ENCODE measurements around the gene XRCC5.

The XRCC5 gene

GRCh38 chr2:216194561-216194960 lies 85.4 kb downstream of the XRCC5 start:
- no peak overlapping the region for H2AFZ ChIP-seq (ENCODE audit: insufficient read depth, low read length, poor library complexity)
- 100% methylated on average over 1 of the region's 4 CpGs for WGBS (ENCODE audit: extremely low coverage, insufficient coverage, insufficient read length)
- DNase-seq = no peak

GRCh38 chr2:216195565-216196029 lies 86.4 kb downstream of the XRCC5 start:
- no peak for DNase-seq
- no peak overlapping the region for H3K18ac ChIP-seq (ENCODE audit: low read length)
- H4K91ac ChIP-seq (ENCODE audit: low read depth, low read length) = no peak overlapping the region
- no peaks in the 10 kb centered on the region for H3K79me2 ChIP-seq (ENCODE audit: control insufficient read depth, insufficient read depth, low read length, poor library complexity)
- no peak overlapping the region for H3K27ac ChIP-seq (ENCODE audit: low read depth, low read length)
- no peaks in the 10 kb centered on the region for H3K9me3 ChIP-seq (ENCODE audit: insufficient read depth, low read depth, low read length)
- H2AK5ac ChIP-seq (ENCODE audit: low read length) = no peak overlapping the region
- no peaks in the 10 kb centered on the region for H3K79me1 ChIP-seq (ENCODE audit: low read length)
- no peak overlapping the region for H2BK12ac ChIP-seq (ENCODE audit: low read length)
- no peak overlapping the region for H2BK5ac ChIP-seq (ENCODE audit: low read depth, low read length, poor library complexity)
- H3K9ac ChIP-seq (ENCODE audit: low read length) = no peak overlapping the region
- H4K12ac ChIP-seq (ENCODE audit: low read depth, low read length) = no peak overlapping the region
- no CpG with 5 or more reads among the region's 4 CpGs for WGBS (ENCODE audit: extremely low coverage, insufficient coverage, insufficient read length)
- no peak overlapping the region for H2BK120ac ChIP-seq (ENCODE audit: insufficient read depth, low read length, poor library complexity)
- H3K14ac ChIP-seq (ENCODE audit: low read length) = no peak overlapping the region
- H2AFZ ChIP-seq (ENCODE audit: insufficient read depth, low read length, poor library complexity) = no peak overlapping the region
- H3K4me1 ChIP-seq (ENCODE audit: control insufficient read depth in 1 of 2, insufficient read depth in 2 of 2, low read length in 2 of 2) = no peaks in the 10 kb centered on the region
- no peak overlapping the region for H3K4ac ChIP-seq (ENCODE audit: low read depth, low read length)
- no peak overlapping the region for H3K4me3 ChIP-seq (ENCODE audit: low read depth, low read length)
- H3K4me2 ChIP-seq (ENCODE audit: low read length) = no peak overlapping the region
- H4K8ac ChIP-seq (ENCODE audit: low read depth, low read length) = no peak overlapping the region
- peaks cover 18 to 32% of the 10 kb centered on the region in 2 experiments for H3K36me3 ChIP-seq (ENCODE audit: control insufficient read depth in 1 of 2, insufficient read depth in 2 of 2, low read length in 2 of 2)
- H3K23ac ChIP-seq (ENCODE audit: low read length) = no peak overlapping the region
- H3K27me3 ChIP-seq (ENCODE audit: insufficient read depth, low read length) = no peaks in the 10 kb centered on the region

More at GRCh38 chr2:216194561-216194960, 85.4 kb downstream of the XRCC5 start:
- no peaks in the 10 kb centered on the region for H3K79me1 ChIP-seq (ENCODE audit: low read length)
- H3K9ac ChIP-seq (ENCODE audit: low read length) = no peak overlapping the region
- H3K79me2 ChIP-seq (ENCODE audit: control insufficient read depth, insufficient read depth, low read length, poor library complexity) = no peaks in the 10 kb centered on the region
- H3K23ac ChIP-seq (ENCODE audit: low read length) = no peak overlapping the region
- H2BK12ac ChIP-seq (ENCODE audit: low read length) = no peak overlapping the region
- H3K27me3 ChIP-seq (ENCODE audit: insufficient read depth, low read length) = no peaks in the 10 kb centered on the region
- no peak overlapping the region for H3K4ac ChIP-seq (ENCODE audit: low read depth, low read length)
- no peak overlapping the region for H3K27ac ChIP-seq (ENCODE audit: low read depth, low read length)
- no peaks in the 10 kb centered on the region for H3K9me3 ChIP-seq (ENCODE audit: insufficient read depth, low read depth, low read length)
- no peak overlapping the region for H3K4me2 ChIP-seq (ENCODE audit: low read length)
- no peak overlapping the region for H4K8ac ChIP-seq (ENCODE audit: low read depth, low read length)
- H2BK5ac ChIP-seq (ENCODE audit: low read depth, low read length, poor library complexity) = no peak overlapping the region
- no peak overlapping the region for H3K18ac ChIP-seq (ENCODE audit: low read length)
- no peaks in the 10 kb centered on the region for H3K4me1 ChIP-seq (ENCODE audit: control insufficient read depth in 1 of 2, insufficient read depth in 2 of 2, low read length in 2 of 2)
- no peak overlapping the region for H2AK5ac ChIP-seq (ENCODE audit: low read length)
- no peak overlapping the region for H4K12ac ChIP-seq (ENCODE audit: low read depth, low read length)
- H4K91ac ChIP-seq (ENCODE audit: low read depth, low read length) = no peak overlapping the region
- no peak overlapping the region for H2BK120ac ChIP-seq (ENCODE audit: insufficient read depth, low read length, poor library complexity)
- no peak overlapping the region for H3K14ac ChIP-seq (ENCODE audit: low read length)
- peaks cover 15 to 29% of the 10 kb centered on the region in 2 experiments for H3K36me3 ChIP-seq (ENCODE audit: control insufficient read depth in 1 of 2, insufficient read depth in 2 of 2, low read length in 2 of 2)
- no peak overlapping the region for H3K4me3 ChIP-seq (ENCODE audit: low read depth, low read length)

DNA sequence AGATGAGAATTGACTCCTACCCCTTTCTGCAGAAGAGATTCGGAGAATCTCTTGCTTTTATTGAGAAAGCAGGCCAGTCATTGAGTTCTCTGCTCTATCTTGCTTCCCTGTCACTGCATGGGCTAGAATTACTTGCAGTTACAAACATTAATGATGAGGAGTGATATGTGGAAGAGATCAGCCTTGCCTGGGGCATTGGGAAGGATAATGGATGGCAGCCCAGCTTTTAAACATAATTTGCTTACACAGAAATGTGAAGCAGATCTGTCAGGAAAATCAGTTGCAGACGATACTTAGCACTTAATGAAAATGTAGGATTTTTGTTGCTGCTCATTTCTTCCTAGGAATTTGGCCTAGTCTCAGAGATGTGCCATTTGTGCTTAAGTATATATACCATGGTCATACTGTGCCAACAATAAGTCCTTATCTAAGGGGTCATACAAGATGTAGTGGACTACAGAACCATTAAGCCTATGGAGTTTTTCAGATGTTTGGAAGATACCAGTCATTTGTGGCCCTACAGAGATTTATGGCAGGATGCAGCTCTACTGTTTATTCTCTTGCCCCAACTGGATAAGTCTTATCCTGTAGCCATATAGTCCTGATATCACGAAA lies 92.7 kb downstream of the XRCC5 start:
- no peak overlapping the region for H4K12ac ChIP-seq (ENCODE audit: low read depth, low read length)
- no peak overlapping the region for H2AFZ ChIP-seq (ENCODE audit: insufficient read depth, low read length, poor library complexity)
- no peaks in the 10 kb centered on the region for H3K79me1 ChIP-seq (ENCODE audit: low read length)
- H4K8ac ChIP-seq (ENCODE audit: low read depth, low read length) = no peak overlapping the region
- H2BK5ac ChIP-seq (ENCODE audit: low read depth, low read length, poor library complexity) = no peak overlapping the region
- no peaks in the 10 kb centered on the region for H3K4me1 ChIP-seq (ENCODE audit: control insufficient read depth in 1 of 2, insufficient read depth in 2 of 2, low read length in 2 of 2)
- no peaks in the 10 kb centered on the region for H3K9me3 ChIP-seq (ENCODE audit: insufficient read depth, low read depth, low read length)
- H3K18ac ChIP-seq (ENCODE audit: low read length) = no peak overlapping the region
- peaks cover 12 to 50% of the 10 kb centered on the region in 2 experiments for H3K36me3 ChIP-seq (ENCODE audit: control insufficient read depth in 1 of 2, insufficient read depth in 2 of 2, low read length in 2 of 2)
- H3K79me2 ChIP-seq (ENCODE audit: control insufficient read depth, insufficient read depth, low read length, poor library complexity) = no peaks in the 10 kb centered on the region
- DNase-seq = no peak
- no peaks in the 10 kb centered on the region for H3K27me3 ChIP-seq (ENCODE audit: insufficient read depth, low read length)
- no peak overlapping the region for H4K91ac ChIP-seq (ENCODE audit: low read depth, low read length)
- H3K14ac ChIP-seq (ENCODE audit: low read length) = no peak overlapping the region
- no peak overlapping the region for H3K9ac ChIP-seq (ENCODE audit: low read length)
- no CpG with 5 or more reads among the region's 3 CpGs for WGBS (ENCODE audit: extremely low coverage, insufficient coverage, insufficient read length)
- no peak overlapping the region for H3K4me3 ChIP-seq (ENCODE audit: low read depth, low read length)
- H3K23ac ChIP-seq (ENCODE audit: low read length) = no peak overlapping the region
- H2AK5ac ChIP-seq (ENCODE audit: low read length) = no peak overlapping the region
- H2BK12ac ChIP-seq (ENCODE audit: low read length) = no peak overlapping the region
- H3K4ac ChIP-seq (ENCODE audit: low read depth, low read length) = no peak overlapping the region
- no peak overlapping the region for H3K4me2 ChIP-seq (ENCODE audit: low read length)
- H3K27ac ChIP-seq (ENCODE audit: low read depth, low read length) = no peak overlapping the region
- no peak overlapping the region for H2BK120ac ChIP-seq (ENCODE audit: insufficient read depth, low read length, poor library complexity)

DNA sequence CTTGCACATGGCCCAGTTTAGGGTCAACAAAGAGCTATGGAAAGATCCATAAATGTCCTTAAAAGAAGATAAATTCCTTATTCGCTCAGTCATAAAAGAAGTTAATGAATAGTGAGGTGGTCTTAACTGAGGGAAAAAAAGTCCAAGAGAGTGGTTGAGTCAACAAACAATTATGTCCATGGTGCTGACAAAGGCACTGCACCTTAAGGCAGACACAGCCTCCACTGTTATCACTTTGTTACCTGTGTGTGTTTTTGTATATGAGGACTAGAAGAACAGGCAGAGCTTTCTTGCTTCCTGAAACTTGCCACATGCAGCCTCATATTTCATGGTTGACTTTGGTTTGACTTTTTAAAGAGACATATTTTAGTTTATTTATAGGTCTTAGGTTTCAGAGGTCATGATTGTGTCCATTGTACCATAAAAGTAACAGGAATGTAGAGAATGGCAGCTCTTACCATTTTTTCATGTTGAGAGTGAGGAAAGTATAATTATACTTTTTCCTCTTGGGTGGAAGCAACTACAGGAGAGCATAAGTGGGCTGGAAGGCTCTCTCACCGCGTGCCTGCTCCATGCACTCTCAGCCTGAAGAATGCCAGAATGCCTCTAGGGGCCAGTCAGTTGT lies 93.6 kb downstream of the XRCC5 start:
- Histone ChIP-seq H3K14ac (ENCODE audit: low read length) (no peak overlapping the region), H3K18ac (ENCODE audit: low read length) (no peak overlapping the region), H3K27ac (ENCODE audit: low read depth, low read length) (no peak overlapping the region), H3K4me1 (ENCODE audit: control insufficient read depth in 1 of 2, insufficient read depth in 2 of 2, low read length in 2 of 2) (no peaks in the 10 kb centered on the region), H2AFZ (ENCODE audit: insufficient read depth, low read length, poor library complexity) (no peak overlapping the region), H3K4ac (ENCODE audit: low read depth, low read length) (no peak overlapping the region), H3K4me3 (ENCODE audit: low read depth, low read length) (no peak overlapping the region), H2BK120ac (ENCODE audit: insufficient read depth, low read length, poor library complexity) (no peak overlapping the region), H4K8ac (ENCODE audit: low read depth, low read length) (no peak overlapping the region), H3K9ac (ENCODE audit: low read length) (no peak overlapping the region), H4K91ac (ENCODE audit: low read depth, low read length) (no peak overlapping the region), H3K36me3 (ENCODE audit: control insufficient read depth in 1 of 2, insufficient read depth in 2 of 2, low read length in 2 of 2) (peaks cover 16 to 54% of the 10 kb centered on the region in 2 experiments), H3K79me1 (ENCODE audit: low read length) (no peaks in the 10 kb centered on the region), H3K4me2 (ENCODE audit: low read length) (no peak overlapping the region), H3K79me2 (ENCODE audit: control insufficient read depth, insufficient read depth, low read length, poor library complexity) (no peaks in the 10 kb centered on the region), H4K12ac (ENCODE audit: low read depth, low read length) (no peak overlapping the region), H2BK5ac (ENCODE audit: low read depth, low read length, poor library complexity) (no peak overlapping the region), H3K9me3 (ENCODE audit: insufficient read depth, low read depth, low read length) (no peaks in the 10 kb centered on the region), H2AK5ac (ENCODE audit: low read length) (no peak overlapping the region), H3K27me3 (ENCODE audit: insufficient read depth, low read length) (no peaks in the 10 kb centered on the region), H3K23ac (ENCODE audit: low read length) (no peak overlapping the region), H2BK12ac (ENCODE audit: low read length) (no peak overlapping the region)
- WGBS (ENCODE audit: extremely low coverage, insufficient coverage, insufficient read length) = no CpG with 5 or more reads among the region's 3 CpGs
- no peak for DNase-seq
